ENCODE measurements around the gene MTUS2.

DNA sequence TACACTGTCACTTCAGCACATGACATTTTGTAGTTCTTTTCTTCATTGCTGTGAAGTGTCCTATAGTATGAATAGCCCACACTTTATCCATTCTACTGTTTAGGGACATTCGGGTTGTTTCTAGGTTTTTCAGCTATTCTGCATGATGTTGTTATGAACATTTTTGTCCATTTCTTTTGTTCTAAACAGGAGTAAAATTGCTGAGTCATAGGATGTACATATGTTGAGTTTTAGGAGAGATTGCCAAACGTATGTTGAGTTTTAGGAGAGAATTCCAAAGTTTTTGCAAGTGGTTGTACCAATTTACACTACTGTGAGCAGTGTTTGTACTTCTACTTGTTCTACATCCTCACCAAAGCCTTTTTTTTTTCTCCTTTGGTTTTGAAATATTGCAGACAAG lies 115.0 kb downstream of the MTUS2 start:
- TF ChIP-seq POLR2A (IDR thresholded peaks at IDR 0.05; ENCODE audit: low read length) (no peak), GATA1 (IDR thresholded peaks at IDR 0.05; ENCODE audit: low read depth, low read length) (no peak)

All from erythroblast (primary cell).